Thyroid gland (tissue), 4 donors: ENCODE measurements around the gene RAPGEF4.

Experiments
- CTCF ChIP-seq, 6 experiments: fragments of 200-600 bp in 3 of 6; fragments of 450-650 bp in 3 of 6; sonication (generic) in 3 of 6; IDR thresholded peaks; one replicate each; pipeline ENCODE4 v1.5.1; 2016 to 2019; ENCODE audit warnings: antibody characterized with exemption in 6 of 6, mild to moderate bottlenecking in 2 of 6, inconsistent platforms in 1 of 6, moderate library complexity in 1 of 6
- POLR2A ChIP-seq, 2 donors: fragments of 450-650 bp; IDR thresholded peaks; one replicate each; pipeline ENCODE4 v1.6.1; 2017; ENCODE audit warnings: antibody characterized with exemption in 2 of 2, mild to moderate bottlenecking in 2 of 2, moderate library complexity in 1 of 2

DNA sequence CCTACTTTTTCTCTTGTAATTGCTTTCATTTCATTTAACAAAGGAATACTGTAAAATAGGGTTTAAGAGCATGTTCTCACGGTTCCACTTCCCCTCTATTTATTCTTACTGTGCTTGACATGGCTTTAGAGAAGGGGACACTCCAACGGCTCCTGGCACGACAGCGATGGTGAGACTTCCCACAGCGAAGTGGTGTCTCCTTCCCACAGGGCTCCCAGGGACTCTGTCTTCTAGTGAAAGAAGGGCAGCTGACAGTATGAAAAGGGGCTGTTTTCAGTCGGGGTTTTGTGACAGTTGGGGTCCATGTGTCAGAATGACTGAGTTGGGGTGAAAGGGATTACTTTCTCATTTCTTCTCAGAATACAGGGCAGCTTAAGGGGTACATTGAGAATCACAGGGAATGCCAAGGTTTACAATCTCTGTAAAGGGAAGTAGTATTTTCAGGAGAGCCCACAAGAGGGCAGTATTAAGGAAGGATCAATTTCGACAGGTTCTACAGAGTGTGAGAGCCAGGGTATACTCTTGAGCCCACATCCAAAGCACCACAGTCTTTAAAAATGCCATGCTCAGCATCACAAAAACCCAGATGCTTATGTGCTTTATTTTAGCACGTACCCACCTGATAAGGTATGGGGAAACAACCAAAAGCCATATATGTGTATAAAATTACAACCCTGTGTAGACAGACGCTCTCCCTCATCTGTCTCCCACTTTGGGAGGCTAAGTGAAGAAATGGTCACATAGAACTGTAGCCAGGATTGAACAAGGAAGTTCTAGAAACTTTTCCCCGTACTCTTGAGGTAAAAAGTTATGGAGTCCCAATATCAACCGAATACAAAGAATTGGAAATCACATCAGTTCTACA, 31.3 kb upstream of the RAPGEF4 start:
- TF ChIP-seq CTCF (IDR thresholded peaks at IDR 0.05) (peak in 3 of 6 experiments; percentile 16 to 49 (median 26)), POLR2A (IDR thresholded peaks at IDR 0.05) (no peak)
